Retina (tissue), 1 donor: ENCODE data around the gene PRG3.

Source experiments
- DNase-seq: peaks from one replicate; pipeline ENCODE4 v3.0.0-alpha.2; 2016

PRG3 gene

DNA sequence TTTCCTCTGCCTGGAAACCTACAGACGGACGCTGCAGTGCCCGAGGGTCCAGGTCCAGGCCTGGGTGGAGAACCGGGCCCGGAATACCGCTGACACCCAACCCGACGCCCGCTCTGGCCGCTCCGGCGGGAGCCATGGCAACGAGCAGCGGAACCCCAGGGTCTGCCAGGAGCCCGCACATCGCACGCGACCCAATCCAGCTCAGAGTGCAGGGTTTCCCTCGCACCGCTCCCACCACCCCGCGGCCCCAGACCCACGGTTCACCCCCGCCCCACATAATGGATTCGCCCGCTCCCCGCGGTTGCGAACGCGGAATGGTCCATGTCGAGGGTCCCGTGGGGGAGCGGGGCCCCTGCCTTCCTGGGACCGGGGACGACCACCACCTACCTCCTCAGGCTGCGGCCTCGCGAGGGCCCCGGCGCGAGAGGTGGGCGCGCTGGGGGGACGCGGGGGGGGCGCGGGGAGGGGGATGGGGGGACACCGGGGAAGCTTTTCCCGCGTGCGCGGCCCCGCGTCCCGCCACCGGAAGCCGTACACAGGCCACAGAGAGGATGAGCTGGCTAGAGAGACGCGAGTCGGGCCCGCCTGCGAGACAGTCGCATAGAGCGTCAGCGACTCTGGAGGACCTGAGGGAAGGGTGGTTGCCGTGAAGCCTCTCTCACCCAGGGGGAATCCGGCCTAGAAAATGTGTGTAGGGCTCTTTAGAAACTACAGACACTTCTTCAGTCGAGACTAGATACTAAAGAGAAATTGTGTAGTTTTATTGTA is 45.4 kb downstream of the PRG3 start, which contains the start of gene SSRP1:
Gene SSRP1, minus strand, starts transcription at position 550 of the 768 bp plus-strand sequence. CDS start 771 bp downstream, outside the sequence.
- peak; percentile 84 for DNase-seq

DNA sequence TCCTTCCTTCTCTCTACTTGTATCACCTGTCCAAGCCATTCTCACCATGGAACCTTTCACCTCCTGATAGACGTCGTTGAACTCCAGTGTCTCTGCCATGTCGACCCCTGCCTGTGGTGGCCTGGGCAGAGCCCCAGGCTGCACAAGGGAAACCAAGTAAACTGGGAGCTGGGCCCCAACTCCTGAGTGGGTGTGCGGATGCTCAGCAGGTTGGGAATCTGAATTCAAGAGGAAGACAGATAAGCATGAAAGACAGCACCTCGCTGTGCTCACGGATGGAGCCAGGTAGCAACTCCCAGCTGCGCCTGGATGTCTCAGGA is 46.0 kb downstream of the PRG3 start:
- peak; percentile 78 for DNase-seq

DNA sequence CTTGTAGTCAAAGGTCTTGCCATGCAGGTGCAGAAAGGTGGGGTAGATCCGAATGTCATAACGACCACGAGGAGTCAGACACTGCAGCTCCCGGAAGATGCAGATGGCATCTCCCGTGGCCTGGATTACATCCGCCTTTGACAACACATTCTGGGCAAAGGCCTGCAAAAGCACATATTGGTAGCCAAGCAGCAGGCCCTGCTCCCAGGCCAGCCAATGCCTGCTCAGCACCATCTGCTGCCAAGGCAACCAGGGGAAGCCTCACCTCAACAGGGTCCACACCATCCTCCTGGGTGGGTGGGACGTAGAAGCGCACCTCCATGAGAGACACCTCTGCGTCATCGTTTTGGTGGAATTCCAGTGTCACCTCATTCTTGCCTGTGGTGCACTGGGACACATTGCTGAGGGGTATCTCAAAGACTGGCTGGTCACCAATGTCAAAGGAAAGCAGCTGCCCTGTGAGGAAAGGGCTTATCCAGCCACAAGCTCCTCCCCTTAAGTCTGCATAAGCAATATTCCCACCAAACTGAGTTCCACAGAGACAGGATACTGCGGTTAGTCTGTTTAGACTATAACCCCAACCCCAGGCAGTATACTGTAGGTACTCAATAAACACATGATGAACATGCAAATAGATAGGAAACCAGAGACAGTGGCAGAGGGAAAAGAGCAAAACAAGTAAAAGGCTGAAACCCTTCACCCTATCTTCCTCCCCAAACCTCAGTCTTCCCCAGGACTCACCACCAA is 48.1 kb downstream of the PRG3 start:
- no peak for DNase-seq

DNA sequence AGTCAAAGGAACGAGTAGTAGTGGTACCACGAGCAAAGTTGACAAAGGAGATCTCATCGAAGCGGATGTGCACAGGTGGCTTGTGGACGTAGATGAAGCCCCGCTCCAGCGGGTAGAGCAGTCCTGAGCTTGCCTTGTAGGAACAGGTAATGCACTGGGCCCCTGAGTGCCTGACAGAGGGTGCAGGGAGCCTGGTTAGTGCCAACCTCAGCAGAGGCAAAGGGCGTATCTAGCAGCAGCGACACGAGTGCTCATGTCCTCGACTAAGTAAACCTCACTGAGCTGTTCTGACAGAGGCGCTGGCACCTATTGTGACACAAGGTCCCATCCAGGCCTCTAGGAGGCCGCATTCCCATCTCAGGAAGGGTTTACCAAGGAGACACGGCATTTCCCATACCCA is 49.2 kb downstream of the PRG3 start:
- no peak for DNase-seq

DNA sequence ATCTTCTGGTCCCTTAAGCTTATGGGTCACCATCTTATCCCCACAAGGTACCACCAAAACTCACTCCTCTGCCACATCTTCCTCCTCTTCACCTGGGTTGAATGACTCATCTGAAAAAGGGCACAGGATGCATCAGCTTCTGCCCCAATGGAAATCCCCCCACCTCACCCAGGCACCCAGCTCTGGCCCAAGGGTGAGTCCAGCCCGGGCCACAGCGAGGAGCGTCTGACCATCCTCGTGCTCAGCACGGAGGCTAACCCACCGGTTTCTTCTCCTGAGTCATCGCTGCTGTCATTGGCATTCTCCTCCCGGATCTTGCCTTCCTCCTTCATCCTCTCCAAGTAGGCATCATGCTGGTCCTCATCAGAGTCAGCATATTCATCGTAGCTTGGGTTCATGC is 50.9 kb downstream of the PRG3 start:
- DNase-seq = no peak

DNA sequence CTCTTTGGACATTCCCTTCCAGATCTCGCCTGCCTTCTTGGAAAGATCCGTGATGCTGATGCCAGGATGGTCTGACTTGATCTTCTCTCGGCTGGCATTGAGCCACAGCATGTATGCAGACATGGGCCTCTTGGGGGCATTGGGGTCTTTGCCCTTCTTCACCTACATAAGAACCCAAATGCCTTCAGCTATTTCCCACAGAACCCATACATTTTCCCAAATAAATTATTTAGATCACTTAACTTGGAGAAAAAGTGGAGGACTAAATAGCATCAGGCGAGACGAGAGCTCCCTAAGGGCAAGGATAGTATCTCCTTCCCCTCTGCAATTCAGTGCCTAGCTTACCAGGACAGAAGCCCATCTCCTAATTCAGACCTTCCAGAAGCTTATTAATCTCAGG is 53.2 kb downstream of the PRG3 start:
- DNase-seq = no peak
